Neural progenitor cell (in vitro differentiated cells): ENCODE measurements around the gene ISY1.

ENCODE experiments used
- CTCF ChIP-seq: fragments of 200-600 bp; sonication (generic); IDR thresholded peaks from 2 replicates; pipeline ENCODE4 v1.5.1; 2017; ENCODE audit warnings: antibody characterized with exemption, mild to moderate bottlenecking
- EZH2 ChIP-seq: fragments of 200-600 bp; sonication (generic); IDR thresholded peaks from 2 replicates; pipeline ENCODE4 v1.6.1; 2017; ENCODE audit warnings: antibody characterized with exemption, mild to moderate bottlenecking, moderate library complexity

- TF ChIP-seq CTCF (no peak), EZH2 (no peak)
These were observed 75.0 kb downstream of the ISY1 start for GRCh38 chr3:129085818-129086217.
